ENCODE measurements around the gene RASA3. TPM values are rescaled to one million over a fixed set of nuclear protein-coding genes. Genes with fewer than 3 reads are reported as not detected.
A peak's percentile ranks its signal among the peaks of the same experiment; 100 is the strongest.

RASA3 gene
- total RNA-seq, 3 donors from 2014 or later, result 7.9 to 19.0 (median 8.4) TPM

DNA sequence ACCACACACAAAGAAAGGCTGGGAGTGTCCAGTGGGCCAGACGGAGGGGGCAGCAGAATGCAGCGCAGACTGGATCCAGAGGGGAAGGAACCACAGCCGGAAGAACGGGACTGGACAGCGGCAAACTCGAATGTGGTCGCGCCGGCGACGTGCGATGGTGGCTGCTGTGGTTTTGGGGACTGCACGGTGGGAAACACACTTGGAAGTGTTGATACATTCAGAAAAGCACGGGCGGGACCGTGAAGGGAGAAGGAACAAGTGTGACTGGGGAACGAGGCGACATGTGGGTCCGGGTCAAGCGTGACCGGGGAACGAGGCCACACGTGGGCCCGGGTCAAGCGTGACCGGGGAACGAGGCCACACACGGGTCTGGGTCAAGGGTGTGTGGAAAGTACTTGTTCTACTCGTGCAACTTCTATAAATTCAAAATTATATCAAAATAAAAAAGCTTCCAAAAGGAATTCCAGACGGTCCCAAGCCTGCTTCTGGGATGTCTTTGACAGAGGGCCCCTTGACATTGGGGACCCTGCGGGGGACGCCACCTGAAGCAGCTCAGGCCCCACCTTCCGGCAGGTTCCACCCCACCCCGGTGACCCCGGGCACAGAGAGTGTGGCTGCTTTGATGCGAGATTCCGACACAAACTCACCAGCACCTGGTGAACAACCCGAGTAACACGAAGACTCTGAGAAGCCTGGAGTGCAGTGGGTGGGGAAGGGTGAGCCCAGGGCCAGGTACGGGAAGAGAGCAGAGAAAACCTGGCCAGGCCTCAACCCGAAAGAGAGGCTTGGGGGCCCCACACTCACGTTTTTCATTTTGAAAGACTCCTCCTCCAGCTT, 133.4 kb downstream of the RASA3 start:
- no peak overlapping the region for H3K4me3 ChIP-seq
- DNase-seq (peak in 2 of 3 donors; percentile 18 to 34), ATAC-seq (no peak)
- no peaks in the 10 kb centered on the region for H3K4me1 ChIP-seq (ENCODE audit: low read depth)
- TF ChIP-seq, protein P1, sequence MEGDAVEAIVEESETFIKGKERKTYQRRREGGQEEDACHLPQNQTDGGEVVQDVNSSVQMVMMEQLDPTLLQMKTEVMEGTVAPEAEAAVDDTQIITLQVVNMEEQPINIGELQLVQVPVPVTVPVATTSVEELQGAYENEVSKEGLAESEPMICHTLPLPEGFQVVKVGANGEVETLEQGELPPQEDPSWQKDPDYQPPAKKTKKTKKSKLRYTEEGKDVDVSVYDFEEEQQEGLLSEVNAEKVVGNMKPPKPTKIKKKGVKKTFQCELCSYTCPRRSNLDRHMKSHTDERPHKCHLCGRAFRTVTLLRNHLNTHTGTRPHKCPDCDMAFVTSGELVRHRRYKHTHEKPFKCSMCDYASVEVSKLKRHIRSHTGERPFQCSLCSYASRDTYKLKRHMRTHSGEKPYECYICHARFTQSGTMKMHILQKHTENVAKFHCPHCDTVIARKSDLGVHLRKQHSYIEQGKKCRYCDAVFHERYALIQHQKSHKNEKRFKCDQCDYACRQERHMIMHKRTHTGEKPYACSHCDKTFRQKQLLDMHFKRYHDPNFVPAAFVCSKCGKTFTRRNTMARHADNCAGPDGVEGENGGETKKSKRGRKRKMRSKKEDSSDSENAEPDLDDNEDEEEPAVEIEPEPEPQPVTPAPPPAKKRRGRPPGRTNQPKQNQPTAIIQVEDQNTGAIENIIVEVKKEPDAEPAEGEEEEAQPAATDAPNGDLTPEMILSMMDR (IDR thresholded peaks at IDR 0.05), result no peak
- intact Hi-C loops (cut with DNase I, micrococcal nuclease), result no loop called here
- H3K9me3 ChIP-seq, result no peaks in the 10 kb centered on the region
- H3K36me3 ChIP-seq (ENCODE audit: low read depth), result no peaks in the 10 kb centered on the region

DNA sequence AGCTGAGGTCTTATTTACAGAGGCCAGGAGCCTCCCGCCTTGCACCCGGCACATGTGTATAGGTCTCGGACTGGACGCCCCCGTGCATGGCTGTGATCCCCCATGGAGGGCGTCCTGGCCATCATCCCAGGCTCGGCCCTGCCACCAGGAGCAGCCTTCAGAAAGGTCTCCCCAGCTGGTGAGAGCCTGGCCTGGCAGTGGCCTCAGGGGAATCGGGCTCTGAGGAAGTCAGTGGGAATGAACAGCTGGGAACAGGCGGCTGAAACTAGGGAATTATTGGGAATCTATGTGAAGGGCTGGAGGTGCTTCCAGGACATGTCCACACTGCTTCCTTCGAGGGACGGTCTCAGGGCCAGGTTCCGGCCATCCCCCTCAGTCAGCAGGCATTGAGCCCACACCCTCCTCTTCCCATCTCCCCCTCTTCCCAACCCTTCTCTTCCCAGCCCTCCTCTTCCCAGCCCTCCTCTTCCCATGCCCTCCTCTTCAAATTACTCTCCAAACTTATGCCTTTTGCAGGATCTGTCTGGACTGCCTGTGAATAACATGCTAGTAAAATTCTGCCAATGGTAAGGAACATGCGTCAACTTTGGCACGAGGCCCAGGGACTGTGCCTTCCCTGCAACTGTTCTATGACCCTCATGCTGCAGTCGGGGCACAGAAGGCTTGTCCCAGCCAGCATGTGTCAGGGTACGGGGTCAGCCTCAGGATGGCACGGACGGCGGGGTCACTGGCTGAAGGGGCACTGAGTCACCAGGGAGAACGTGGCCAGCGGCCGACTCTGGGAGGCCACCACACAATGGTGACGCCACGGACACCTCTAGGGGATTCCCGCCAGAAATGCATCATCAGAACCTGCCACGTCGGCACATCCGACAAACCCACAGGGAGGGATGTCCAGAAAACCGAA, 134.3 kb downstream of the RASA3 start:
- TF ChIP-seq, protein P1 (IDR thresholded peaks at IDR 0.05), result no peak
- intact Hi-C loops (cut with DNase I, micrococcal nuclease), result no loop called here
- Histone ChIP-seq H3K36me3 (ENCODE audit: low read depth) (no peaks in the 10 kb centered on the region), H3K4me1 (ENCODE audit: low read depth) (no peaks in the 10 kb centered on the region), H3K4me3 (no peak overlapping the region), H3K9me3 (no peaks in the 10 kb centered on the region)
- ATAC-seq, result peak; percentile 16
- peak; percentile 34 to 60 (median 36) for DNase-seq

DNA sequence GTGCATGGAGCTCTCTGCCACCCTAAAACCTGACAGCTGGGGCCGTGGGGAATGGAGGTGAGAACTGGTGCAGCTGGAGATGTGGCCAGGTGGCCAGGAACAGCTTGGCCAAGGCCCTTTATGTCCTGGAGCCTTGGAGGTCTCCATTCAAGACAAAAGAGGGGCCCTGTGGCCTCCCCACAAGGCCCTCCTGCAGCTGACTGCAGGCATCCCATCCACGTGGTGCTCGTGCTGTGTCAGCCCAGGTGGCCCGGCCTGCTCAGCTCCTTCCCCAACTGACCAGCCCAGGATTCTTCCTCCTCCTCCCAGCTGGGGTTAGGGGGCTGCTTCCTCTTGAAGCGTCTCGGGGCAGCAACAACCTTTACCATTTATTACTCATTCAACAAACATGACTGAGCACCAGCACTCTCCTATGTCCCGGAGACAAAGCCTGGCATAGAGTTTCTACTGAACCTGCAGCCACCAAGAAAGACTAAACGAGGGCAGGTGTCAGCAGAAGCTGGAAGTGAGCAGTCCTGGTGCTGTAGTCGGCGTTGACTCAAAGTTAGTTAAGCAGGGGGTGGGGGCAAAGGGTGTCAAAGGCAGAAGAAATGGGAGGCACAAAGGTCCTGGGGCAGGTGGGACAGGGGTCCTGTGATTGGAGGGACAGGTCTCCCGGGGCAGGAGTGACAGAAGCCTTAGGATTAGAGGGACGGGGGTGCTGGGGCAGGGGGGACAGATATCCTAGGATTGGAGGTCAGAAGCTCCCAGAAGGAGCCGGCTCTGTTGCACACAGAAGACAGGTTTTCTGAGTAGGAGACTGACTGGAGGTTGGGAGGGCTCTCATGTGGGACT, 135.3 kb downstream of the RASA3 start:
- ATAC-seq (no peak), DNase-seq (peak in 2 of 3 donors; percentile 7 to 26)
- Histone ChIP-seq H3K36me3 (ENCODE audit: low read depth) (no peaks in the 10 kb centered on the region), H3K9me3 (no peaks in the 10 kb centered on the region), H3K4me1 (ENCODE audit: low read depth) (no peaks in the 10 kb centered on the region), H3K4me3 (no peak overlapping the region)
- intact Hi-C loops (cut with DNase I, micrococcal nuclease), result no loop called here
- TF ChIP-seq, protein P1 (IDR thresholded peaks at IDR 0.05), result no peak

DNA sequence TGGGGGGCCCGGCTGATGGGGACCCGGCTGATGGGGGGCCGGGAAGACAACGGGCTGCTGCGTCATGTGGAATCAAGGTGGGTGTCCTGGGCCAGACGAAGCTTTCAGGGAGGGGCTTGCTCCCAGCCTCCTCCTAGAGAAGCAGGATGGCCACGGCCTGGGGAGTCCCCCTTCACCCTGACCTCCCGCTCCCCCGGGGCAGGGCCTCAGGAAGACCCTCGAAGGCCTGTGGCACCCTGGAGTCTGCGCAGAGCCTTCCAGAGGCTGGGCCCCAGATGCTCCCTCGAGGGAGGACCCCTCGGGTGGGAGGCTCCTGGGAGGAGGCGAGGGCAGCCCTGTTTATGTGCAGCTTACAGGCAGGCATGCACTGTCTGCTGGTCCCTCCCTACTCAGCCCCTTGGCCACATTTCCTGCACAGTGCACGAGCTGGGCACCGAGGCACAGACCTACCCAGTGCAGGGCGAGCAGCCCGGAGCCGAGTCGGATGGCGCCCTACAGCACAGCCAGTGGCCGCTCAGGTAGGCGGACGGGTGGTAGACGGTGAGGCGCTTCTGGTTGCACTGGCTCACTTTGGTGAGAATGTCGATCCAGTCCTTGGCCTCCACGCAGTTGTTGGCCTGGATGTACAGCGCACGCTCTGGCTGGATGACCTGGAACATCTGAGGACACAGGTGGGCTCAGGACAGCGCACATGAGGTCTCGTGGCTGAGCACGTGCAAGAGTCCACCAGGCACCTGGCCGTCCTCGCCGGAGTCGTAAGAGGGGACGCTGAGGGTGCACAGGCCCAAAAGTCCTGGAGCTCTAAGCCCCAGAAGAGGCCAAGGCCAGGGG, 136.1 kb downstream of the RASA3 start:
- Histone ChIP-seq H3K4me3 (no peak overlapping the region), H3K4me1 (ENCODE audit: low read depth) (no peaks in the 10 kb centered on the region), H3K36me3 (ENCODE audit: low read depth) (no peaks in the 10 kb centered on the region), H3K9me3 (no peaks in the 10 kb centered on the region)
- ATAC-seq (no peak), DNase-seq (peak in 2 of 3 donors; percentile 14 to 49)
- intact Hi-C loops (cut with DNase I, micrococcal nuclease), result no loop called here
- TF ChIP-seq, protein P1 (IDR thresholded peaks at IDR 0.05), result no peak

Data from mucosa of descending colon (tissue), 3 donors.